IMR-90 (cell line): ENCODE data around the gene KRTAP12-2. TPM values are rescaled to one million over a fixed set of nuclear protein-coding genes. Genes with fewer than 3 reads are reported as not detected.

Source experiments
- ATAC-seq: fragments of 200-7000 bp; cut with Tn5 transposase; 2 replicates; pipeline ENCODE4 v1.9.1; 2020; ENCODE audit warnings: low read depth, mild to moderate bottlenecking, moderate library complexity
- BruUV-seq: library from RNA; stranded (reverse); fragments of 400-500 nt; replicated peaks from 2 replicates; lab custom pipeline; 2021; lab: Mats Ljungman, UMichigan
- CTCF ChIA-PET: fragments of 300-600 bp; formaldehyde crosslinking; extraction: SDS; loops from one replicate; lab custom pipeline; 2021; ENCODE audit warnings: antibody characterized with exemption; lab: Yijun Ruan, JAX
- POLR2A ChIA-PET: fragments of 300-600 bp; sonication (Branson Sonifier 250); formaldehyde crosslinking; loops from one replicate; lab custom pipeline; 2022; ENCODE audit warnings: antibody characterized with exemption; ENCODE audit not compliant: unreplicated experiment; lab: Charles Lee
- DNase-seq: peaks from one replicate; pipeline ENCODE4 v3.0.0; 2013
- H2AFZ ChIP-seq: replicated peaks from 2 replicates; pipeline ENCODE3; 2013; ENCODE audit warnings: low read length, mild to moderate bottlenecking; ENCODE audit not compliant: poor library complexity
- H2AK5ac ChIP-seq: 2 replicates; pipeline ENCODE4 v1.6.1; 2013; ENCODE audit warnings: low read depth, low read length, inconsistent platforms
- H2AK9ac ChIP-seq: replicated peaks from 2 replicates; pipeline ENCODE3; 2013; ENCODE audit warnings: mild to moderate bottlenecking, low read depth, low read length, moderate library complexity; ENCODE audit not compliant: poor library complexity
- H2BK120ac ChIP-seq: 2 replicates; pipeline ENCODE4 v1.6.1; 2013; ENCODE audit warnings: low read depth, low read length, inconsistent platforms
- H2BK15ac ChIP-seq: 3 replicates; pipeline ENCODE4 v1.6.1; 2013; ENCODE audit warnings: low read depth, low read length, inconsistent platforms
- H2BK20ac ChIP-seq: 2 replicates; pipeline ENCODE4 v1.6.1; 2013; ENCODE audit warnings: low read depth, mild to moderate bottlenecking, inconsistent platforms, low read length, moderate library complexity
- H2BK5ac ChIP-seq: 2 replicates; pipeline ENCODE4 v1.6.1; 2013; ENCODE audit warnings: mild to moderate bottlenecking, low read depth, low read length, inconsistent platforms; ENCODE audit not compliant: poor library complexity, severe bottlenecking
- H3K14ac ChIP-seq: replicated peaks from 2 replicates; pipeline ENCODE4 v1.6.1; 2013; ENCODE audit warnings: low read depth, low read length, inconsistent platforms
- H3K18ac ChIP-seq: 2 replicates; pipeline ENCODE4 v1.6.1; 2013; ENCODE audit warnings: low read depth, low read length, control low read depth
- H3K23ac ChIP-seq: 2 replicates; pipeline ENCODE4 v1.6.1; 2013; ENCODE audit warnings: low read depth, low read length, inconsistent platforms
- H3K27ac ChIP-seq: 2 replicates; pipeline ENCODE4 v1.5.1; 2013; ENCODE audit warnings: mild to moderate bottlenecking, control low read depth, low read length; ENCODE audit not compliant: insufficient read depth
- H3K27me3 ChIP-seq: 2 replicates; pipeline ENCODE4 v1.6.1; 2013; ENCODE audit warnings: low read length; ENCODE audit not compliant: control insufficient read depth, insufficient read depth
- H3K36me3 ChIP-seq: 2 replicates; pipeline ENCODE4 v1.6.1; 2013; ENCODE audit warnings: low read length, mixed read lengths; ENCODE audit not compliant: control insufficient read depth, insufficient read depth
- H3K4ac ChIP-seq: 2 replicates; pipeline ENCODE4 v1.6.1; 2013; ENCODE audit warnings: low read depth, low read length, inconsistent platforms
- H3K4me1 ChIP-seq: 2 replicates; pipeline ENCODE4 v1.6.1; 2013; ENCODE audit warnings: low read length, mixed read lengths; ENCODE audit not compliant: control insufficient read depth, insufficient read depth
- H3K4me2 ChIP-seq: 2 replicates; pipeline ENCODE4 v1.6.1; 2013; ENCODE audit warnings: low read depth, mild to moderate bottlenecking, control low read depth, low read length, moderate library complexity
- H3K4me3 ChIP-seq: 2 replicates; pipeline ENCODE4 v1.5.1; 2013; ENCODE audit warnings: low read depth, mild to moderate bottlenecking, control low read depth, low read length, moderate library complexity; ENCODE audit not compliant: insufficient read depth
- H3K56ac ChIP-seq: 2 replicates; pipeline ENCODE4 v1.6.1; 2013; ENCODE audit warnings: low read length, inconsistent platforms; ENCODE audit not compliant: insufficient read depth; ENCODE audit errors: extremely low read depth
- H3K79me1 ChIP-seq, 2 experiments: 2 replicates each; pipeline ENCODE4 v1.6.1; 2013; ENCODE audit warnings: low read length in 2 of 2, inconsistent platforms in 1 of 2, low read depth in 1 of 2
- H3K9ac ChIP-seq: 2 replicates; pipeline ENCODE4 v1.6.1; 2013; ENCODE audit warnings: low read depth, low read length, control low read depth
- H3K9me1 ChIP-seq: 2 replicates; pipeline ENCODE4 v1.6.1; 2013; ENCODE audit warnings: low read length, inconsistent platforms; ENCODE audit not compliant: insufficient read depth
- H3K9me3 ChIP-seq: 2 replicates; pipeline ENCODE4 v1.6.1; 2013; ENCODE audit warnings: low read length; ENCODE audit not compliant: control insufficient read depth, insufficient read depth
- H4K20me1 ChIP-seq: 2 replicates; pipeline ENCODE4 v1.6.1; 2013; ENCODE audit warnings: low read length, inconsistent platforms; ENCODE audit not compliant: insufficient read depth
- H4K5ac ChIP-seq: 2 replicates; pipeline ENCODE4 v1.6.1; 2013; ENCODE audit warnings: mild to moderate bottlenecking, low read depth, low read length, control low read depth
- H4K8ac ChIP-seq, 2 experiments: 2 replicates each; pipeline ENCODE4 v1.6.1; 2013; ENCODE audit warnings: low read depth in 2 of 2, low read length in 2 of 2, control low read depth in 1 of 2, inconsistent platforms in 1 of 2
- H4K91ac ChIP-seq: 2 replicates; pipeline ENCODE4 v1.6.1; 2013; ENCODE audit warnings: low read depth, low read length, inconsistent platforms; ENCODE audit not compliant: insufficient read depth
- BHLHE40 ChIP-seq: fragments of 150-350 bp; IDR thresholded peaks from 2 replicates; pipeline ENCODE4 v1.6.1; 2016; ENCODE audit warnings: mild to moderate bottlenecking, low read depth, low read length
- CEBPB ChIP-seq: IDR thresholded peaks from 2 replicates; pipeline ENCODE4 v1.6.1; 2012; ENCODE audit warnings: low read depth, low read length, improper control_type of control experiment
- FOS ChIP-seq: fragments of 150-350 bp; IDR thresholded peaks from 2 replicates; pipeline ENCODE4 v1.6.1; 2016; ENCODE audit warnings: low read depth, low read length
- MAZ ChIP-seq: IDR thresholded peaks from 2 replicates; pipeline ENCODE4 v1.6.1; 2012; ENCODE audit warnings: low read depth, mild to moderate bottlenecking, low read length, improper control_type of control experiment, moderate library complexity, borderline replicate concordance
- RAD21 ChIP-seq: IDR thresholded peaks from 2 replicates; pipeline ENCODE4 v1.6.1; 2012; ENCODE audit warnings: low read length, improper control_type of control experiment
- RFX5 ChIP-seq: IDR thresholded peaks from 2 replicates; pipeline ENCODE4 v1.8.0; 2012; ENCODE audit warnings: low read depth, mild to moderate bottlenecking, low read length, moderate library complexity
- SMC3 ChIP-seq: fragments of 150-350 bp; IDR thresholded peaks from 2 replicates; pipeline ENCODE4 v1.6.1; 2016; ENCODE audit warnings: low read depth, mild to moderate bottlenecking, antibody characterized with exemption, low read length, moderate library complexity
- WGBS, 2 experiments: methylation state at CpG; one replicate each; pipeline versions ENCODE4 v1.1.5 to v1.1.7; 2013; ENCODE audit warnings: missing lambda C conversion rate in 2 of 2; ENCODE audit not compliant: insufficient read length in 1 of 2; ENCODE audit errors: extremely low coverage in 2 of 2; 5-methylcytosine and 5-hydroxymethylcytosine counted together
- dilution Hi-C: fragments of 300-500 bp; cut with HindIII; formaldehyde crosslinking; loops from one replicate; pipeline ENCODE4 v1.14.3; 2018; ENCODE audit warnings: low sequenced_read_pairs; ENCODE audit not compliant: unreplicated experiment
- in situ Hi-C: fragments of 300-500 bp; cut with MboI; formaldehyde crosslinking; loops from 3 replicates; pipeline ENCODE4 v1.14.3; 2019; ENCODE audit warnings: low sequenced_read_pairs, inconsistent platforms, mixed read lengths
- intact Hi-C: fragments of 100-400 bp; cut with micrococcal nuclease; formaldehyde crosslinking; loops from 2 replicates; pipeline ENCODE4 v1.10.0; 2022
- polyA plus RNA-seq, 3 experiments: library from polyadenylated mRNA; depleted of rRNA; stranded (reverse); fragments of >200 nt; gene quantifications; 2 replicates each; pipeline ENCODE4 v1.2.3, GENCODE V29; 2012; ENCODE audit warnings: low replicate concordance in 1 of 3
- total RNA-seq: library from RNA; depleted of rRNA; stranded (reverse); fragments of >200 nt; gene quantifications from 2 replicates; pipeline ENCODE4 v1.2.3, GENCODE V29; 2012

KRTAP12-2 gene
- total and polyA plus RNA-seq, 2 of the 4 experiments (the other 2 are of a cell fraction) = not detected

GRCh38 chr21:44695184-44695583, 28.5 kb upstream of the KRTAP12-2 start:
- no peak overlapping the region for H2AFZ ChIP-seq
- H3K4ac ChIP-seq = no peak overlapping the region
- no peaks in the 10 kb centered on the region for H3K4me1 ChIP-seq
- H3K27me3 ChIP-seq = peaks cover 36% of the 10 kb centered on the region
- no peak overlapping the region for H4K91ac ChIP-seq
- no peak overlapping the region for H2BK20ac ChIP-seq
- no CpG with 5 or more reads among the region's 8 CpGs for WGBS, 2 experiments
- DNase-seq (no peak), ATAC-seq (no peak)
- H3K79me1 ChIP-seq = no peaks in the 10 kb centered on the region
- H2AK9ac ChIP-seq = no peak overlapping the region
- H3K9ac ChIP-seq = no peak overlapping the region
- no peak overlapping the region for H4K5ac ChIP-seq
- no peak overlapping the region for H3K4me2 ChIP-seq
- no peak overlapping the region for H3K4me3 ChIP-seq
- ChIA-PET CTCF (no interaction called here), POLR2A (no interaction called here)
- H3K56ac ChIP-seq = no peak overlapping the region
- no peaks in the 10 kb centered on the region for H3K9me1 ChIP-seq
- dilution Hi-C loops (no loop called here), in situ Hi-C loops (no loop called here), intact Hi-C loops (no loop called here)
- no peak overlapping the region for H2AK5ac ChIP-seq
- no peak overlapping the region for H3K18ac ChIP-seq
- no peak overlapping the region for H3K27ac ChIP-seq
- no peak overlapping the region for H4K8ac ChIP-seq
- no peak overlapping the region for H2BK15ac ChIP-seq
- H3K36me3 ChIP-seq = no peaks in the 10 kb centered on the region
- H4K20me1 ChIP-seq = no peaks in the 10 kb centered on the region
- no peak overlapping the region for H3K14ac ChIP-seq
- no peak for TF ChIP-seq RAD21
- no peak for TF ChIP-seq FOS
- TF ChIP-seq CEBPB = no peak
- no peak for TF ChIP-seq SMC3
- TF ChIP-seq MAZ = no peak
- no peak for TF ChIP-seq RFX5
- TF ChIP-seq BHLHE40 = no peak
- no peak overlapping the region for H2BK5ac ChIP-seq
- no TSS peak for BruUV-seq
- H2BK120ac ChIP-seq = no peak overlapping the region
- H3K9me3 ChIP-seq = no peaks in the 10 kb centered on the region; the same call in 1 of the 2 replicates
- no peak overlapping the region for H3K23ac ChIP-seq
